Neuronal stem cell (in vitro differentiated cells): ENCODE data around the gene RNF123.
"Not testable (repeated sequence)": the region's sequence is repeated elsewhere in the genome, so short reads cannot be mapped to it uniquely, and the experiment has no call there.

Experiments used
- DNase-seq: peaks from one replicate; pipeline ENCODE4 v3.0.0-alpha.2; 2013; ENCODE audit warnings: low spot score
- H2AFZ ChIP-seq: one replicate; pipeline ENCODE4 v1.6.1; 2013; ENCODE audit warnings: mild to moderate bottlenecking, low read length, inconsistent platforms
- H2AK5ac ChIP-seq: 2 replicates; pipeline ENCODE4 v1.6.1; 2013; ENCODE audit warnings: low read depth, mild to moderate bottlenecking, inconsistent platforms, low read length, moderate library complexity, mixed read lengths
- H2BK120ac ChIP-seq: 2 replicates; pipeline ENCODE4 v1.6.1; 2013; ENCODE audit warnings: low read depth, mild to moderate bottlenecking, inconsistent platforms, low read length, moderate library complexity, mixed read lengths
- H2BK12ac ChIP-seq: one replicate; pipeline ENCODE4 v1.6.1; 2013; ENCODE audit warnings: low read length, inconsistent platforms
- H2BK15ac ChIP-seq: 2 replicates; pipeline ENCODE4 v1.6.1; 2013; ENCODE audit warnings: mild to moderate bottlenecking, low read length, inconsistent platforms, mixed read lengths
- H2BK5ac ChIP-seq: one replicate; pipeline ENCODE4 v1.6.1; 2013; ENCODE audit warnings: inconsistent platforms, mild to moderate bottlenecking, low read length, moderate library complexity
- H3K14ac ChIP-seq: one replicate; pipeline ENCODE4 v1.6.1; 2013; ENCODE audit warnings: low read length, inconsistent platforms
- H3K18ac ChIP-seq: 2 replicates; pipeline ENCODE4 v1.6.1; 2013; ENCODE audit warnings: low read length, inconsistent platforms
- H3K23ac ChIP-seq: 2 replicates; pipeline ENCODE4 v1.6.1; 2013; ENCODE audit warnings: low read depth, mild to moderate bottlenecking, mixed read lengths, low read length, inconsistent platforms; ENCODE audit not compliant: poor library complexity
- H3K27ac ChIP-seq: replicated peaks from 3 replicates; pipeline ENCODE4 v1.5.1; 2013; ENCODE audit warnings: low read length, inconsistent platforms
- H3K27me3 ChIP-seq, 3 experiments: 2 replicates each; pipeline ENCODE4 v1.6.1; 2013; ENCODE audit warnings: low read length in 3 of 3, mild to moderate bottlenecking in 2 of 3, inconsistent platforms in 1 of 3, low read depth in 1 of 3, mixed read lengths in 1 of 3, moderate library complexity in 1 of 3; ENCODE audit not compliant: control insufficient read depth in 3 of 3, insufficient read depth in 3 of 3
- H3K36me3 ChIP-seq, 2 donors: replicated peaks in 1 of 2; 2 replicates each; pipeline ENCODE4 v1.6.1; 2013; ENCODE audit warnings: low read length in 2 of 2; ENCODE audit not compliant: control insufficient read depth in 2 of 2, insufficient read depth in 2 of 2
- H3K4ac ChIP-seq: 2 replicates; pipeline ENCODE4 v1.6.1; 2013; ENCODE audit warnings: inconsistent platforms, mild to moderate bottlenecking, low read length, moderate library complexity
- H3K4me1 ChIP-seq, 2 donors: 1 replicate in 1 of 2; 2 replicates in 1 of 2; pipeline ENCODE4 v1.6.1; 2013; ENCODE audit warnings: low read length in 2 of 2, low read depth in 1 of 2; ENCODE audit not compliant: control insufficient read depth in 2 of 2, insufficient read depth in 1 of 2
- H3K4me2 ChIP-seq: one replicate; pipeline ENCODE4 v1.6.1; 2013; ENCODE audit warnings: mild to moderate bottlenecking, low read length, inconsistent platforms; ENCODE audit not compliant: insufficient read depth, poor library complexity, severe bottlenecking
- H3K4me3 ChIP-seq, 2 donors: 2 replicates each; pipeline ENCODE4 v1.5.1; 2013; ENCODE audit warnings: low read length in 2 of 2, mild to moderate bottlenecking in 2 of 2, inconsistent platforms in 1 of 2, moderate library complexity in 1 of 2
- H3K79me1 ChIP-seq: one replicate; pipeline ENCODE4 v1.6.1; 2013; ENCODE audit warnings: low read depth, mild to moderate bottlenecking, inconsistent platforms, low read length, moderate library complexity
- H3K9ac ChIP-seq: one replicate; pipeline ENCODE4 v1.6.1; 2013; ENCODE audit warnings: mild to moderate bottlenecking, low read depth, low read length, inconsistent platforms; ENCODE audit not compliant: poor library complexity
- H3K9me3 ChIP-seq, 2 donors: replicated peaks in 1 of 2; 2 replicates each; pipeline versions ENCODE3 to v1.6.1; 2013; ENCODE audit warnings: low read length in 2 of 2, mild to moderate bottlenecking in 2 of 2, inconsistent platforms in 1 of 2, low read depth in 1 of 2, mixed read lengths in 1 of 2, moderate library complexity in 1 of 2; ENCODE audit not compliant: control insufficient read depth in 2 of 2, insufficient read depth in 1 of 2
- H4K8ac ChIP-seq: one replicate; pipeline ENCODE4 v1.6.1; 2013; ENCODE audit warnings: low read depth, mild to moderate bottlenecking, inconsistent platforms, low read length, moderate library complexity
- H4K91ac ChIP-seq: one replicate; pipeline ENCODE4 v1.6.1; 2013; ENCODE audit warnings: low read length, low read depth, mild to moderate bottlenecking, inconsistent platforms; ENCODE audit not compliant: poor library complexity
- WGBS, 2 donors: extraction: QIAGEN DNeasy Blood & Tissue Kit; methylation state at CpG; one replicate each; pipeline ENCODE4 v1.1.7; 2013; ENCODE audit warnings: missing lambda C conversion rate in 2 of 2, mixed read lengths in 1 of 2; ENCODE audit not compliant: insufficient read length in 2 of 2, insufficient replicate concordance in 1 of 2; ENCODE audit errors: extremely low coverage in 2 of 2; 5-methylcytosine and 5-hydroxymethylcytosine counted together

The RNF123 gene

DNA sequence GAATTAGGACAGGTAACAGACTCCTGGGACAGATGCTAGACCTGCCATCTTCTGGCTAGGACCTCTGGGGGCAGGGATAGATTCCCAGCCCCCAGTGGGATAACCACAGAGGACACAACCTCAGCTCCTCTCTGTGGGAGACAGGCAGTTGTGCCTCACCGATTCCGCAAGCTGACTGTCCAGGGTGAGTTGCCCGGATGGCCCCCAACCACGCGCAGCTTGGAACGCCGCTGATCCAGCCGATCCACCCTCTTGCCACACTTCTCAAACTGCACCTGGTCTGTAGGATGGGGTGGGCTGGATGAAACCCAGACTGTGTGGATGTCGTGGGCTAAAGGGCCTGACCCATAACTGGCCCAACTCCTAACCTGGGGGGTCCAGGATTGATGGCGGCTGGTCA lies 4.3 kb upstream of the RNF123 start:
- H3K4ac ChIP-seq, H2BK120ac ChIP-seq, H2BK15ac ChIP-seq, H3K4me1 ChIP-seq, H3K9ac ChIP-seq, H3K79me1 ChIP-seq, H4K91ac ChIP-seq, H3K14ac ChIP-seq, H3K4me3 ChIP-seq, DNase-seq, H3K4me2 ChIP-seq, H3K27me3 ChIP-seq, H3K9me3 ChIP-seq, H2AK5ac ChIP-seq, H3K23ac ChIP-seq, H3K18ac ChIP-seq, H2AFZ ChIP-seq, H3K27ac ChIP-seq, H4K8ac ChIP-seq, H2BK12ac ChIP-seq, H2BK5ac ChIP-seq: not testable (repeated sequence)
- WGBS, 2 donors, result no CpG with 5 or more reads among the region's 10 CpGs
- H3K36me3 ChIP-seq, result peaks cover 34 to 46% of the 10 kb centered on the region in 2 donors

DNA sequence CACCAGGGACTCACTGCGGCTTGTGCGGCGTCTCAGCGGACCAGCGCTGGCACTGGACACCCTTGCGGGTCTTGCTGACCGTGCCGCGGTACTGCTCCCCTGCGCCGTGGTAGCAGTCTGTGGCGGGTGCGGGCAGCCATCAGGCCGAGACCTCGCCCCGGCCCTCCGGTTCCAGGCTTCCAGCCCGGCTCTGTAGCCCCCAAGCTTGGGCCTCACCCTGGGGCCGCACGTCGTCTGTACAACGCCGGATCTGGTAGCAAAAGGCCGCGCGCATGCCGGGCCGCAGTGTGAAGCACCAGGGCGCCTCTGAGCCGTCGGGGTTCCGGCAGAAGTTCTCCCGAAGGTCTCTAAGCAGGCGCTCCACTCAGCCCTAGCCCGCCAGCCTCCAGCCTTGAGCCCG lies 3.5 kb upstream of the RNF123 start:
- not testable (repeated sequence) for H2BK15ac ChIP-seq, H3K79me1 ChIP-seq, H2AFZ ChIP-seq, H3K23ac ChIP-seq, H3K9me3 ChIP-seq, DNase-seq, H3K14ac ChIP-seq, H4K91ac ChIP-seq, H3K4me1 ChIP-seq, H3K4me3 ChIP-seq, H3K18ac ChIP-seq, H4K8ac ChIP-seq, H3K4ac ChIP-seq, H2BK12ac ChIP-seq, H2AK5ac ChIP-seq, H2BK120ac ChIP-seq, H3K27ac ChIP-seq, H3K27me3 ChIP-seq, H3K9ac ChIP-seq, H2BK5ac ChIP-seq
- WGBS, 2 donors, result no CpG with 5 or more reads among the region's 36 CpGs
- Histone ChIP-seq H3K4me2 (peak overlapping the region; percentile 89), H3K36me3 (peaks cover 29 to 39% of the 10 kb centered on the region in 2 donors)

DNA sequence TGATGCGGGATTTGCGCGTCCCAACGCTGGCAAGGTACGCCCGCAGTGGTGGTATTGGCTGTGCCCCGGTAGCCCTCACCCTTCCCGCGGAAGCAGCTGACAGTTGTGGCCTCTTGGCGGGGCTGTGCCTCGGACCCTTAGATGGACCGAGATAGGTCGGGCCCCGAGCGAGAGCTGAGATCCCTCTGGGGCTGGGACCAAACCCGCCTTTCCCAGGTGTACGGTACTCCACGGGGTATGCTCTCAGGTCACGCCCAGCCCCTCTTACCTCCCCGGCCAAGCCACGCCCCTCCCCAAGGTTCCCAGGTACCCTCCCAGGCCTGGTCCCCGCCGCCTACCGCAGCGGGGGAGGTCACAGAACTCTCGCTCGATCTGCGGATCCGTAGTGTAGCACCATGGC lies 3.0 kb upstream of the RNF123 start:
- H3K4me3 ChIP-seq, result peak overlapping the region in 1 of 2 donors; percentile 82
- H2BK12ac ChIP-seq, H3K27me3 ChIP-seq: not testable (repeated sequence)

DNA sequence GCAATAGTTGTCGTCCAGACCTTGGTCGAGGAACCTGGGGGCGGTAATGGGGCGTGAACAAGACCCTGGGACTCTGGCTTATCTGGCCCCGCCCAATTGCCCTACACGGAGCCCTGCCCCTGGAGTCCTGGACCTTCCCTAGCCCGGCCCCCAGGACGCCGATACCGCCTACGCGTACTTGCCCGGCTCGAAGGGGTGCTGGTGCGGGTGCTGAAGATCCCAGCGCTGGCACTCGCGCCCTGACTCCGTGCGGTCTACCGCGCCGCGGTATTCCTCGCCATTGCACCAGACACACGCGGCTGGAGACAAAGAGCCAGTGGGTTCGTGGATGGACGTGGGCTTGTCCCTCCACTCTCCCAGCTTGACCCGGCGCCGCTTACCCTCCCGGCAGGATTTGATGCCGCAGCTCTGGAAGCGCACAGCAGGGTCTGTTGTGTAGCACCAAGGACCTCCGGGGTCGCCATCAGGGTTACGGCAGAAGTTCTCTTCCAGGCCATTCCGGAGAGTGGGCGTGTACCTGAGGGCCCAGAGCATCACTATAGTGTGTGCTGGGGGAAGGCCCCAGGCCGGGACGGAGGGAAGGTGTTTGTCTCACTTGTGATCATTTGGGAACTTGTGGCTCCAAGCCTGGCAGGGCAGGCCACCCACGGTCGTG lies 2.5 kb upstream of the RNF123 start:
- H3K14ac ChIP-seq, result peak overlapping the region; percentile 71
- H2AFZ ChIP-seq, H3K4me1 ChIP-seq, H4K91ac ChIP-seq, H3K23ac ChIP-seq, H3K79me1 ChIP-seq, H2BK120ac ChIP-seq, H3K27me3 ChIP-seq, H2BK12ac ChIP-seq, H3K4ac ChIP-seq, H4K8ac ChIP-seq, H3K9me3 ChIP-seq, H3K27ac ChIP-seq: not testable (repeated sequence)
- DNase-seq, result peak; percentile 48
- WGBS, 2 donors, result no CpG with 5 or more reads among the region's 44 CpGs
- H3K4me3 ChIP-seq, result peak overlapping the region in 1 of 2 donors; percentile 82
- H3K18ac ChIP-seq, result peak overlapping the region; percentile 93
- peak overlapping the region; percentile 89 for H3K4me2 ChIP-seq
- peak overlapping the region; percentile 39 for H2BK5ac ChIP-seq
- H3K36me3 ChIP-seq, result peaks cover 20 to 28% of the 10 kb centered on the region in 2 donors
- H2AK5ac ChIP-seq, result peak overlapping the region; percentile 74
- peak overlapping the region; percentile 58 for H2BK15ac ChIP-seq
- peak overlapping the region; percentile 86 for H3K9ac ChIP-seq

More for the DNA sequence above, 3.0 kb upstream of the RNF123 start:
- peaks cover 24 to 34% of the 10 kb centered on the region in 2 donors for H3K36me3 ChIP-seq
- H4K8ac ChIP-seq, DNase-seq, H2AK5ac ChIP-seq, H3K4ac ChIP-seq, H2AFZ ChIP-seq, H3K14ac ChIP-seq, H2BK120ac ChIP-seq, H3K9me3 ChIP-seq, H2BK15ac ChIP-seq, H2BK5ac ChIP-seq, H3K79me1 ChIP-seq, H3K27ac ChIP-seq, H3K4me1 ChIP-seq, H4K91ac ChIP-seq, H3K9ac ChIP-seq: not testable (repeated sequence)
- peak overlapping the region; percentile 85 for H3K18ac ChIP-seq
- peak overlapping the region; percentile 89 for H3K4me2 ChIP-seq
- H3K23ac ChIP-seq, result peak overlapping the region; percentile 55
- WGBS, 2 donors, result no CpG with 5 or more reads among the region's 29 CpGs
